ENCODE results near the gene C1orf174.

- no peak for TF ChIP-seq POLR2A (IDR thresholded peaks at IDR 0.05)
- TF ChIP-seq CTCF (IDR thresholded peaks at IDR 0.05): no peak
Observed at GRCh38 chr1:3886691-3887090, 13.4 kb downstream of the C1orf174 start.
